Fibroblast of peridontal ligament (primary cell): ENCODE data around the gene OSBPL3.

Source experiments
- DNase-seq: peaks from one replicate; pipeline ENCODE4 v3.0.0-alpha.2; 2010; ENCODE audit errors: extremely low read depth

OSBPL3 gene

DNA sequence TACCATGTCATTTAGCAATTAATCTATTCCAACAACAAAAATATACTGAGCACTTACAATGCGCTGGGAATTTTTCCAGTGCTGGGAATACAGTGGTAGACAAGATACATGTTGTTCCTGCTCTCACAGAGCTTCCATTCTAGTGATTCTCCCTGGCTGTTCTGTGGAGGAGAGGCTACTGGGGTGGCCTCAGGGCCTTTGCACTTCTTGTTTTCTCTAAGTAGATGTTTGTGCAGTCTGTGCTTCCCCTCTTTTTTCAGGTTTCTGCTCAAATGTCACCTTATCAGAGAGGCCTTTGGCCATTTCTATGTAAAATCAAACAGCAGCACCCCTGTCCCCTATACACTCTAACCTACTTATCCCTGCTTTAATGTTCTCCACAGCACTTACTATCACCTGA, 24.7 kb downstream of the OSBPL3 start:
- no peak for DNase-seq

DNA sequence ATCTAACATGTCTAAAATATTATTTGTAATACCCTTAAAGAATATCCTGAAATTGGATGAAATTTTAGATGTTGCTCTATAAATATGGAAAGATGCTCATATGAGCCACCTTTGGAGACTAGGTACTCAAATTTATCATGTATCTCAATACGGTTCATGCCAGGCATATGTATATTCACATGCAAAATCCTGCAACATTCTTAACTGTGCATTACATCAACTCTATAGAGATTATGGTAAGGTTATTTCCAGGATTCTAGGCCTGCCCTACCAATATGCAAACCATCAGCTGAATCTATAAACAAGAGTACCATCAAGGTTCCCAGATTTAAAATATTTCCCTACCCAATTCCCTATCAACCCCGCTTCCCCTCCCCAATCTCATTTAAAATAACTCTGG, 27.5 kb downstream of the OSBPL3 start:
- DNase-seq = no peak

DNA sequence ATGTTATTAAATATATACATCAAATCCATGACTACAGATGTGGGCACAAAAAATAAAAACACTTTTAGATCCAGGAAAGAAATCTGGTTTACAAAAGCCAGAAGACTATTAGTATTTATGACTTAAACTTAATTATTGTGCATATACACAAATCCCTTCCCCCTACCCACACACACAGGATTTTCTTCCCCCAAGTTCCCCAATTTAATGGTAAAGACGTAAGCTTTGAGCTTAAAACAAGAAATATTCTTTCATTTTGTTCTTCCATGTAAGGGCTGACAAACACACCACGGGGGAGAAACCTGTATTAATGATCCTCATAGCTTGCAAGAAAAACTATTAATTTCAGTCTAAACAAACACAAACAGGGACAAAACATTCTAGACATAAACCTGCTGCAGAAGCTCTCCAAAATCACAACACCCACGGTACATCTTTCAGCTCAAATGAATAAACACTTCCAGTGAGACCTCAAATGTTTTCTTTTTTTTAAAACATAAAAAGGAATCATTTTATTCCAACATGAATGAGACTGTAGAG, 28.5 kb downstream of the OSBPL3 start:
- DNase-seq = no peak

DNA sequence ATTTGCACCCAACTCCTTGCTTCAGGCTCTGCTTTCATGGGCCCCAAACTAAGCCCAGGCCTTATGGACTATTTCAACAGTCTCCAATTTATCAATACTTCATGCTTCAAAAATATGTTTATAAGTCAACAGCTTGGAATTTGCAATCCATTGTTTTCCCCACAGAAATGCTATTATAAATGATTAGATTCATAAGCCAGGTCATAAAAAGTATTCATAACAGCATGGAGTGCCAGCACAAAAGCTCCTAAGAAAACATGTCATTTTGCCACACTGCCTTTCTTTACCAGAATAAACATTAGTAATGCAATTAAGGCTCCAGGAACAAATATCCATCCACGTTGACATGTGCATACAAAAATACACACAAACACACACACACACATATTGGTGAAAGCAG, 30.1 kb downstream of the OSBPL3 start:
- no peak for DNase-seq

DNA sequence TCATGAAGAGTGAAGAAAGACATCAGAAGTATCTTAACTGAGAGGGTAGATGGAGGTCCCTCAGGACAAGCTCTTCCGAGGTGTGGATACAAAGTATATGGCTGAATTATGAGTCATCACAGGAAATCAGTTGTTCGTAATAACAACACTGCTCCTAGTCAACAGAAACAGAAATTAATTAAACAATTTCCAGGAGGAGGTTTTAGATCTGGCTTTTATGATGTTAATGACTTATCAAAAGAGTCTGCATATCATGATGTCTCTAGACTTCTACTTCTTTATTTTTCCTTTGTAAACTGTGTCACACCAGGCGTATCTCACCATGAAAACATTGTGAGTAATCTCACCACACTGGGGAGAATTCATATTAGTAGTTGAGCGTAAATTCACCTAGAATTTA, 31.2 kb downstream of the OSBPL3 start:
- DNase-seq = no peak

DNA sequence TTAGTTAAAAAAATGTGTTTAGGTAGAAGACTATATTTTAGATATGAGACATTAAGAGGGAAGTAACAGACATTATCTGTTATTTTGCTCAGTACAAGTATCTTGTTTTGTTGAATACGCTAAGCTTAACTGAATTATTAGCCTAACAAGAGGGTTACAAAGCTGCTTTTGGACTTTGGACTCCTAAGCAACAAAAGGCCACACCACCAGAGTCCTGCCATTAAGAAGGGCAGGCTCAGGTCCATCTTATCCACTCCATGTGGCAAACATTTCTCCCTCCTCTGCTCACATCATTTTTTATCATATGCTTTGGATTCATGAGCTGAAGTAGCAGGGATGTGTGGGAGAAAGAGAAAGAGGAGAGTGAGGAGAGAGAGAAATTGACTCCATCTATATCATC, 33.5 kb downstream of the OSBPL3 start:
- DNase-seq = no peak

DNA sequence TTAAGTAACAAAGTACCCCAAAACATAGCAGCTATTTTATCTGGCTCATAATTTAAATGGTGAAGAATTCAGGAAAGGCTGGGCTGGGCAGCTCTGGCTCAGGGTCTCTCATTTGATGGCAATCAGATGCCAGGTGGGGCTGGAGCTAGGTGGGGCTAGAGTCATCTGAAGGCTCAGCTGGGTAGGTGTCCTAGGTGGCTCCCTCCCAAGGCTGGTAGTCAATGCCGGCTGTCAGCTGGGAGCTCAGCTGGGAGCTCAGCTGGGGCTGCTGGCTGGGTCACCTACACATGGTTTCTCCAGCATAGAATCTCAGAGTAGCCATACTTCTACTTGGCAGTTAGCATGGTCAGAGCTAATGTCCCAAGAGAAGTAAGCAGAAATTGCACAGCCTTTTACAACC, 34.1 kb downstream of the OSBPL3 start:
- DNase-seq = no peak

DNA sequence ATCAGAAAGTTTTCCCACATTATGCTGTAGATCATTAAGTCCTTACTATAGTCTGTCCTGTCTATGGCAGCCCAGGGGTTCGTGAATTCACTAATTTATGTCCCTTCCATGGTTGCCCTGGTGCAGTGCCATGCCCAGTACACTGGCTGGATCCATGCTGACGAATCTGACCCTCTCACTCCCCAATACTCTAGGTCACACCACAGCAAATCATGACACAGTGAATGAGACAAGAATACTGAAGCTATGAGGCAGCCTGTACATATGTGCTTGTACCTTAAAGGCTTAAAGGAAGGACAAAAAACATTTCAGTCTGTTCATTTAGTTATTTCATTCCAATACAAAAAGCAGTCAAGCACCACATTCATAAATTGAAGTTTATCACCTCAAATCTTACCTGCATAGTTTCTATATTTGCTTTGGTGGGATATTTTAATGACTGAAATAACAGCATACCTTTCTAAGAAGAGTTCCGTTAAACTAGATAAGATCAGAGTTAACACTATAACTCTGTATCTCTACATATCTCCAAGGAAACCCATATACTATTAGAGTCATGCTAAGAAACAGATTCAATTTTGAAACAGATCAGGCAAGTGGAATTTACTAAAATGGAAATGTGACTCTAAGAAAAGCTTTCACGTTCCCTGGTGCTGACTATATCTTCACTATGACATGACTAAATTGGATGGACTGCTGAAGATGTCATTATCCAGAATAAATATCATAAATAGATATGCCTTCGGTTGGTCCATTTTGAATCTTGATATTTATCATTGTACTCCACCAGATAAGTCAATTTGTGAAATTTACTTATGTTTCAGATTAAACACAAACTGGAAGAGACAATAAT, 36.7 kb downstream of the OSBPL3 start:
- no peak for DNase-seq

DNA sequence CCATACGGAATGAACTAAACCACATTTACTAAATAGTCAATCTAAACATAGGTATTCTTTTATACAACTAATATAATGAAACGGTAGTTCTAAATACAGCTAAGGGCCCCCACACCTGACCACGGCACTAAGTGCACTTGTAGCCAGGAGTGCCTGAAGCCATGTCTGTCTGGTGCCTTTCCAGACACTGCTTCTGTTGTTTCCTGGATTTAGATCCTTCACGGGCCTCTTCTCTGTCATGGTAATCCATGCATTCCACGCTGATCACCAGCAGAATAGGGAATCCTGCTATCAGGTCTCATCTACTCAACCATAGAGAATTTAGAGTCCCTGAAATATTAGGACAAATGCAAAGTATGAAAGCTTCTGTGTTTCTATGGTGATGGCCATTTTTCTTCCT, 37.8 kb downstream of the OSBPL3 start:
- no peak for DNase-seq

DNA sequence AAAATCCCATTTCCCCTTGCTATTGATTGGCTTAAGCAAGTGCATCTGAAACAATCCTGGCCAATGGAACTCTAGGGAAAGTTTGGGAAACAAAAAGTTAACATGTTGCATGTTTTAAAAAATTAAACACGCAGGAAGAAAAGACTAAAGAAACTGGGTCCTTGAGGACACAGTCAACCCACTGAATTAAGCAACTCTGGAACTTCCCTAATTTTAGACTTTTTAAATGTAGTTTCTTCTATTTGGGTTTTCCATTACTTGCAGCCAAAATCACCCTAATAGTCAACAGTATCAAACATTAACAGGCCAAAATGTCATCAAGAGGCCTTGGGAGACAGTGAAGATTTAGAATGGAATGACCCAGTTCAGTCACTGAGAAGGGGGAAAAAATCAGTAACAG, 40.6 kb downstream of the OSBPL3 start:
- DNase-seq = no peak

DNA sequence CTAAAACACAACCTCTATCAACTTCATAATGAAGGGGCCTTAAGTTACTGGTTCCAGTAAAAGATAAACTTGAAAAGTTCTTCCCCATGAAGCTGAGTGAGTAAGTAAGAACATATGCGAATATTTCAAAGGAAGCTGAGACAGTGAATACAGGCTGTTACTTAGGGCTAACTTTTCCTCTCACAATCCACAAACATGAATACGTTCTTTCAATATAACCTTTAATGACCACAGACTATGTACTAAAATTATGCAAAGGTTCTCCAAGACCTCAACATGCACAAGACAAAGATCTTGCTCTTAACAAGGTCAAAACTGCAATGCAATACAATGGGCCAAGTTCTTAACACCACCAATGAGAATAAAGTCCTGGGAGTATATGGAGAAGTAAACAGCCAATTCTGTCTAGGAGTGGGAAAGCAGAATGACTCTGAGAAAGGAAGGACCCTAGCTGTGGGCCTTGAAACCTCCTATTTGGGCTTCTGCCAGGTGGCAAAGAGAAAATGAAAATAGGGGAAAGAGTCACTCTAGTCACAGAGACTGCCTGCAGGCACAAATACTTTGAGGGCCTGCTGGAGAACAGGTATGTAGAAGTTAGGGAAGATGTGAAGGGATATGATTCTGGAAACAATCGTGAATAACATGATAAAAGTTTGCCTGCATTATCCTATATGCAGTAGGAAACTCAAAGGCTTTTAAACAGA, 43.7 kb downstream of the OSBPL3 start:
- DNase-seq = peak; percentile 75

DNA sequence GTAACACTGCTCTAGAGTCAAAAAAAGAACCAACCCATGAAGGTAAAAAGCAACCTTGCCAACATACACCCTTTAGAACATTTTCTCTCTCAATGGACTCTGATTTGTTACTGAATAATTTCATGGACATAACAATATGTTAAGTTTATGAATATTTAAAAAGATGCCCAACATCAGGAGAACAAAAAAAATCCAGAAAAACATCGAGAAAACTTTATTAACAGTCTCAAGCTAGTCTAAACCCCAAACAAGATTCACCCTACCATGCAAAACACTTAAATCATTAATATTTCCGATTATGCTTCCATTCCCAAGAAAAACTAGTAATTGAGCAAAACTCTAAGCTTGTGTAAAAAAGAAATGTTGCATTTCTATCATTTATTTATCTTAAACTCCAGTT, 46.7 kb downstream of the OSBPL3 start:
- DNase-seq = no peak

DNA sequence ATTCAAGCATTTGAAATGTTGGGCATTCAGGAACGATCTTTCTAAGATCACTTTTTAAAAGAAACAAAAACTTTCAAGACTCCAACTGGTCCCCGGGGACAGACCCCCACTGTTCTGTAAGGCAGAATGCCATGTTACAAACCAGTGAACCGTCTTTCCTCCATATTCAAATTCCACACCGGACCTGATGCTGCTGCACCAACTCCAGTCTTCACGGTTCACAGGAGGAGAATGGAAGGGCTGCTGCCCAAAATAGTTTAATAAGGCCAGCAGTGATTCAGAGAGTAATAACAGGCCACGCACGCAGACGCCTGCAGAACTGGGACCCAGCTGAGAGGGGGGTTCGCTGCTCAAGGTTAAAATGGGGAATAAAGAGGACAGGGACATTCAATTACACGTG, 47.2 kb downstream of the OSBPL3 start:
- peak; percentile 59 for DNase-seq

DNA sequence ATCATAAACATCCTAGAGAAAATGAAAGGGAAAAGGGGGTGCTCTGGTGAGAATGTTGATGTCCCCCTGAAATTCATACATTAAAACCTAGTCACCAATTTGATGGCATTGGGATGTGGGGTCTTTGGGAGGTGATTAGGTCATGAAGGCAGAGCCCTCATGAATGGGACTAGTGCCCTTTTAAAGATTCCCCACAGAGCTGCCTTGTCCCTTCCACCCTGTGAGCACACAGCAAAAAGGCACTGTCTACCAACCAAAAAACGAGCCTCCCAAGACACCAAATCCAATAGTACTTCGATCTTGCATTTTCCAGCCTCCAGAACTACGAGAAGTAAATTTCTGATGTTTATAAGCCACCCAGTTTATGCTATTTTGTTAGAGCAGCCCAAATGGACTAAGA, 47.6 kb downstream of the OSBPL3 start:
- no peak for DNase-seq

DNA sequence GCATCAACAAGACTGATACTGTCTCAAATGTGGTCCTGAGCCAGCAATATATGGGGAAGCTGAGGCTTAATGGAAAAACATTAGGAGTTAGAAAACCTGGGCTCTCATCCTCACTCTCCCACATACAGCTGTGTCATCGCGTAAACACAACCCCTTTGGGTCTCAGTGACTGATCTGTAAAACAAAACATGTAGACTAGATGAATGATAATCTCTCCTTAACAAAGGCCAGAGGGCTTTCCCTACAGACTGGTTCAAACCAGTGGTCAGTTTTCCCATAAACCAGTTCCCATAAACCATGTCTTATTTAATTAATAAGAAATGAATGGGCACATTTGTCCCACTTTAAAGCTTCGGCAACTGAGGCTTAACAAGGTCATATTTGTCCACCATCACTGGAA, 48.1 kb downstream of the OSBPL3 start:
- DNase-seq = no peak

DNA sequence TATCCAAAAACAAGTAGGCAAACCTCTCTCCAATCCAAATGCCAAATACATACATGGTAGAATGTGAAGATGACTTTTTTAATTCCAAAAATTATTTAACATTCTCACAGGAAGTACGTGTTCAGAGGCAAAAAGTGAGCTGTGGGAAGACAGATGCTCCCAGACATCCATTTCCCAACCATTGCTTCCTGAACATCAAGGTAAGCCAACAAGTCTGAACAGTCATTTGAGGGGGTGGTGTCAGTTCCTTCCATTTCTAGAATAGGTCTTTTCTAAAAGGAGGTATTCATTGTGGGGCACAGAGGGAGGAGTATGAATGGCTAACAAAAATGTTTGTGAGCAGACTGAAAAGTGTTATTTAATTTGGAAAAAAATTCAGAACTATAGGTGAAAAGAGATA, 49.1 kb downstream of the OSBPL3 start:
- no peak for DNase-seq

DNA sequence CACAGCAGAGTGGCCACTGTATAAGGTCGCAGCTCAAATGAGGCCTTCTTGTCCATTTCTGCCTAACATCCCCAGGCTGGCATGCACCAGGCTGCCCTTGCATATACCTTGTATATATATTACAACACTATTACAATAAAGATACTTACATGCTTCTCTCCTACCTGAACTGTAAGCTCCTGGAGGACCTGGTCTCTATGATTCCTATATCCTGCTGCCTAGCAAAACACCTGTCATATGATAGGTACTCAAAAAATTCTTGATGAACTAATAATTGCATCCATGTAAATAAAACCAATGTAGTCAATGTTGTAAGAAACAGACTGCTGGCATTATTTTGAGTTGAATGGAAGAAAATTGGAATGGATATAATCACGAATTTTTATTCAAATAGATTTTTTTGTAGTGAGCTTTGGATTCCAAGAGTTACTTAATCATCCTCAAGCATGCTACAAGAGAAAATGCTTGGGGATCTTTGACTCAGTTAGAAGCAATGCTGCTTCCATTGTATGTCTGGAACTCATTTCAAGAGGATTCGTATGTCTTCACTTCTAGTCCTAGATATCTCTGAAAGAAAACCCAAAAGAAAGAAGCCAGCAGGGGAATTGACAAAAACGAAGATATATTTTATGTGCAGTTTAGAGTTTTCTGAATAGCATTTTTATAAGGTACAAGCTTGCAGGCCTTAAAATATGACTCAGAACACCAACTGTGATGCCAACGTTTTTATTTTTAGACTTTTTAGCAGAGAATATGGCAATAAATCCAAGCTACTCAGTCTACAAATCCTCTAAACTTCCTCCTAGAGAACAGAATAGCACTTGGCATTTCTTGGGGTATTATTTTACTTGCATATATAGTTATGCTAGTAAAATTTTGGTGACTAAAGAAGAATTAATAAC, 53.1 kb downstream of the OSBPL3 start:
- peak; percentile 96 for DNase-seq

DNA sequence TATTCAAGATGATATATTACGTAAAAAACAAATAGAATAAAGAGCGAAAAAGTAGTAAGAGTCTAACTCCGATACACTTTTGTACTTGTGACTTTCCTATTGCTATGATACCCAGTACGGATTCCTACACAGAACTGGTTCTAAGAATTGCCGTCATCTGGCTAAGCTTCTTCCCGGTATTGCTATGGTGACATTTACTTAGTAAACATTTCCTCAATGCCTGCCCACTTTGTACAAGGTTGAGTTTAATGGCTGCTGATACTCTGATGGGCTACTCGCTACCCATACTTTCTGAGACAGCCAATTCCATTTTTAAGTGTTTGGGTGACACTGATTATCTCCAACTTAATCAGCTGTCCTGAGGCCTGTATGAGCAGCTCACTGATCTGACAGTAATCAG, 55.6 kb downstream of the OSBPL3 start:
- DNase-seq = no peak

DNA sequence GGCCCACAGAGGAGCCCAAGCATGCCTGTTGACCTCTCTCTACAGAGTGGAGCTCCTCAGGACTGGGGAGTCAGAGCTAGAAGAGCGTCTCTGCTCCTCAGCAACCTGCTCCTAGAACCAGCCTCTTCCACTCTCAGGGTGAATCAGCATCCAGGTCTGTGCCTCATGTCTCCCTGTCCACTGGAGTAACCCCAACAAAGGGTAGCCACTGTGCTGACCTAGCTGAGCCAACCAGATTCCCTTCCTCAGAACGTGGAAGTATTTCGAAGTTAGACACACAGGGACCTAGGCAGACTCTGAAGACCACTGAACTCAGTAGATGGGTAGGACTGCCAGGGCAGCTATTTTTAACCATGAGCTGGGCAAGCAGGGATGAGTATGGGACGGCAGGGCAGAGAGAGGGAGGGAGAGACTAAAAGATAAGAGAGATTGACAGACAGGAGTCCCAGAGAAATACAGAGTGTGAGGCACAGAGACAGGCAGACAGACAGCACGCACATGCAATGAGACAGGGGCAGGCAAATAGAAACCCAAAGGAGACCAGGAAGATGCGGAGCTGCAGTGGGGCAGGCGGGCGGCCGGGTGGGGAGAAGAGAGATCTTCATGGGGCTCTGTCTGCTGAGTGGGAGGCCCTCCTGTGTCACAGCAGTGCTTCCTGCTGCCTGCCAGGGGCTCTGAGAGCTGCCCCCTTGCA, 56.7 kb downstream of the OSBPL3 start:
- no peak for DNase-seq

DNA sequence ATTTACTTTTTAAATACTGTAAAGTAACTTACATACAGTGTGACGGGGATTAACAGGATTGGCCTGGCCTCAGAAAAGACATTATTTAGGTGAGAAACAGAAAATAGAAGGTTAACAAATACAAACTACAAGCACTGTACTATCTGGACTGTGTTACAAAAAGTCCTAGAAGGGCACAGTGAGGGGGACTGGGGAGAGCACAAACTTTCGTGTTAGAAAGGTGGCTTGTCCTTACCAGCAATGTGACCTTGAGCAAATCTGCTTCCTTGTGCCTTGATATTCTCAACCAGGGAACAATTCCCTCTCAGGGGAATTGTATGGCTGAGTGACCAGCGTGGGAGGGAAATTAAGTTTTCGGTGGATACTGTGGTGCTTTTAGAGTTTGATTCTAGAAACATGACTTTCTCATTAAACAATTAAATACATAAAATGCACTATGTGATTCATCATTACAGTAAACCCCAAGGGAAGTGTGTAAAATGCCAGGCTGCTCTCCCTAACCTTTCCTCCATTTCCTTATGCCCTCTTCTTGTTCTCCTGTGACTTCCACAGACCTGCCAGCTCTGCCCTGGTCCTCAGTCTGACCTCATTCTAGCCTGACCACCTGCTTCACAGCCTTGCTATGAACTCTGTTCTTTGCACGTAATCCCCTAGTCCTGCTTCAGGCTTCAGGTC, 57.7 kb downstream of the OSBPL3 start:
- DNase-seq = peak; percentile 89

DNA sequence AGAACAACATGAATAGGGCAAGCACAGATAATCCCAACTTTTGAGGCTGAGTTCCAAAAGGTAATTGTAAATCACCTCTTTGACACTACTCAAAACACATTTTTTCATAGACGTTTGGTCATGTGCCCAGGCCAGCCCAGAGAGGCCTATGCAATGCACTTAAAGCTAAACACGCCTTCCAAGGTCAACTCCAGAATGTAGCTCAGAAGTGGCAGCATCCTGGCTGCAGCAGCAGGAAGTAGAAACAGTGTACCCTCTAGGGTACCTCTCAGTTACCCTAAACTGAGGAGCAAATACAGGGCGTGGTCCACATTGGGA, 58.7 kb downstream of the OSBPL3 start:
- DNase-seq = no peak
